ENCODE measurements around the gene WDPCP.

WDPCP gene

DNA sequence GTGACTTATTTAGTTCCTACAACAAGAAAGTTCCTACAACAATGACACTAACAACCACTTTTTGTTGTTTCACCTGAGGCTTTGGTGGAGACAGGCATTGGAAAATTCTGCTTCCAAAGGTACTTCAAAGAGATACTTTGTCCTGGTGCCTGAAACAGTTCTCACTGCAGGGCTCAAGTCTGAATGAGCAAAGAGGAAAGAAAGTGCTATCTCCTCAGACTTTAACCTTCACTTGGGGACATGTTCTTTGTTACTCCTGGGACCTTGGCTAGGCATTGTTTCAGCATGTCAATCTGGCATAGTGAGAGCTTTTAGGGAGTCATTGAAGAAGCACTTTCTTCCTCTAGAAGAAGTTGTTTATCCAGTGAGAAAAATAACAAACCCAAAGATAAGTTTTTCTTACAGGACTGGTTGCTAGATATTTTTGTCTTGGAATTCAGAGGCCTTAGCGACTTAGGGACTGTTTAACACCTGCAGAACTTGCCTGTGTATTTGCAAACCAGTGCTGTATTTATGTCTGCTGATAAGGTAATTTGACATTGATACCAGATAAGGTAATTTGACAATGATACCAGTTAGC is 12.7 kb upstream of the WDPCP start:
- Histone ChIP-seq H3K4me3 (ENCODE audit: severe bottlenecking) (no peak overlapping the region), H3K27me3 (ENCODE audit: insufficient read depth, poor library complexity, severe bottlenecking) (no peaks in the 10 kb centered on the region), H3K27ac (ENCODE audit: poor library complexity, severe bottlenecking) (no peak overlapping the region), H3K4me1 (ENCODE audit: insufficient read depth, poor library complexity, severe bottlenecking) (no peaks in the 10 kb centered on the region), H3K36me3 (ENCODE audit: low read depth) (peaks cover 97% of the 10 kb centered on the region), H3K9me3 (ENCODE audit: severe bottlenecking) (no peaks in the 10 kb centered on the region)
- DNase-seq (ENCODE audit: low spot score), result no peak
- TF ChIP-seq, protein P1, sequence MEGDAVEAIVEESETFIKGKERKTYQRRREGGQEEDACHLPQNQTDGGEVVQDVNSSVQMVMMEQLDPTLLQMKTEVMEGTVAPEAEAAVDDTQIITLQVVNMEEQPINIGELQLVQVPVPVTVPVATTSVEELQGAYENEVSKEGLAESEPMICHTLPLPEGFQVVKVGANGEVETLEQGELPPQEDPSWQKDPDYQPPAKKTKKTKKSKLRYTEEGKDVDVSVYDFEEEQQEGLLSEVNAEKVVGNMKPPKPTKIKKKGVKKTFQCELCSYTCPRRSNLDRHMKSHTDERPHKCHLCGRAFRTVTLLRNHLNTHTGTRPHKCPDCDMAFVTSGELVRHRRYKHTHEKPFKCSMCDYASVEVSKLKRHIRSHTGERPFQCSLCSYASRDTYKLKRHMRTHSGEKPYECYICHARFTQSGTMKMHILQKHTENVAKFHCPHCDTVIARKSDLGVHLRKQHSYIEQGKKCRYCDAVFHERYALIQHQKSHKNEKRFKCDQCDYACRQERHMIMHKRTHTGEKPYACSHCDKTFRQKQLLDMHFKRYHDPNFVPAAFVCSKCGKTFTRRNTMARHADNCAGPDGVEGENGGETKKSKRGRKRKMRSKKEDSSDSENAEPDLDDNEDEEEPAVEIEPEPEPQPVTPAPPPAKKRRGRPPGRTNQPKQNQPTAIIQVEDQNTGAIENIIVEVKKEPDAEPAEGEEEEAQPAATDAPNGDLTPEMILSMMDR (IDR thresholded peaks at IDR 0.05; ENCODE audit: poor library complexity, severe bottlenecking), result no peak
- no peak for ATAC-seq (ENCODE audit: low read depth)

DNA sequence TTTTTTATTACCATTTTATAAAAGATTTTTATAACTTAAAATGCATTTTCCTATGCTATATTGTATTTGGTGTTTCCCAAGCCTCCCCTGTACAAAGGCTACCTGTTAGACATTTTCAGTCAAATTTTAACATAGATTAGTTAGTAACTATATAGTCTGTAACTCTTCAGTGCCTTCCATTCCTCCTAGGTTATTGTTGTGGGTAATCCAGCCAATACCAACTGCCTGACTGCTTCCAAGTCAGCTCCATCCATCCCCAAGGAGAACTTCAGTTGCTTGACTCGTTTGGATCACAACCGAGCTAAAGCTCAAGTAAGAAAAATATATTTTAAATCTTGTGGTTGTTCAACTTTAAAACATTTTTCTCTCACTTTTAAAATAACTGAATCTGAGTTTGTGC is 10.7 kb upstream of the WDPCP start:
- Histone ChIP-seq H3K27ac (ENCODE audit: poor library complexity, severe bottlenecking) (no peak overlapping the region), H3K36me3 (ENCODE audit: low read depth) (peaks cover 97% of the 10 kb centered on the region), H3K4me1 (ENCODE audit: insufficient read depth, poor library complexity, severe bottlenecking) (no peaks in the 10 kb centered on the region), H3K9me3 (ENCODE audit: severe bottlenecking) (no peaks in the 10 kb centered on the region), H3K4me3 (ENCODE audit: severe bottlenecking) (no peak overlapping the region), H3K27me3 (ENCODE audit: insufficient read depth, poor library complexity, severe bottlenecking) (no peaks in the 10 kb centered on the region)
- DNase-seq (ENCODE audit: low spot score), result no peak
- ATAC-seq (ENCODE audit: low read depth), result no peak
- TF ChIP-seq, protein P1 (IDR thresholded peaks at IDR 0.05; ENCODE audit: poor library complexity, severe bottlenecking), result no peak

DNA sequence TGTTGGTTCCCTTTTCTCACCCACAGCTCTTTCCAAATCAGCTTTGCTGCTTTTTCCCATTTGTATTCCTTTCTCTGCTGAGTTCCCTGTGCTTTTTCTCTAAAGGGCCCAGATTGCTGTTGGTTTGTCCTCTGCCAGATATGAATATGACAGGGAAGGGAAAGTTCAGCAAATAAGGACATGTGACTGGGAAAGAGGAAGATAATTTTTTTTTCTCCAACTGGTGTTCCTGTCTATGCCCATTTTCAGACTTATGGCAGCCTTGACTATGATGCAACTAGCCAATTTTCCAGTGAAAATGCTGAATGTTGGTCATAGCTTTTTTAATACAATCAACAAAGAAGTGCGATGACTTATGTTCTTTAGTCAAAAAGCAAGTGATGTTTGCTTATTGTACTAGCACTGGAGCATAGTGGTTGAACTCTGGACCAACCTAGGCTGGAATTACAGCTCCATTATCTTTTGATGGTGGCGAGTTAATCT is 8.2 kb upstream of the WDPCP start:
- Histone ChIP-seq H3K4me1 (ENCODE audit: insufficient read depth, poor library complexity, severe bottlenecking) (no peaks in the 10 kb centered on the region), H3K9me3 (ENCODE audit: severe bottlenecking) (no peaks in the 10 kb centered on the region), H3K36me3 (ENCODE audit: low read depth) (peaks cover 97% of the 10 kb centered on the region), H3K27ac (ENCODE audit: poor library complexity, severe bottlenecking) (no peak overlapping the region), H3K27me3 (ENCODE audit: insufficient read depth, poor library complexity, severe bottlenecking) (no peaks in the 10 kb centered on the region), H3K4me3 (ENCODE audit: severe bottlenecking) (no peak overlapping the region)
- ATAC-seq (ENCODE audit: low read depth) (no peak), DNase-seq (ENCODE audit: low spot score) (no peak)
- TF ChIP-seq, protein P1 (IDR thresholded peaks at IDR 0.05; ENCODE audit: poor library complexity, severe bottlenecking), result no peak

DNA sequence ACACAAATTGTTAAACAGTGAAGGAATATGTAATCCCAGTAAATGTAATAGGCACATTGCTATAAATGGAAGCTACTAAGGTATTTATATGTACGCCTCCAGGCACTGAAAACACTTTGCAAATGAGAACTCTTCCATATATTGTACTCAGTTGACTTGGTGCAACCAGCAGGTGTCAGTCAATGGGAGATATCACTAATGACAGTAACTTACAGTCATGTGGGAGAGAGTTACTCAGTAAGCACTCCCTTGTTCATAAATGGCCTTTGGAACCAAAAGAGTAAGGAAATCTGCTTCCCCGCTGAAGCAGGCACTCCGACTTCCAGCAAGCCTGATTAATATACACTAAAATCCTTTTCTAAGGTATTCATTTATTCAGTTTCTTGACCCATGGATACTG is 6.4 kb upstream of the WDPCP start:
- no peaks in the 10 kb centered on the region for H3K9me3 ChIP-seq (ENCODE audit: severe bottlenecking)
- no peak overlapping the region for H3K27ac ChIP-seq (ENCODE audit: poor library complexity, severe bottlenecking)
- H3K36me3 ChIP-seq (ENCODE audit: low read depth), result peaks cover 93% of the 10 kb centered on the region
- TF ChIP-seq, protein P1 (IDR thresholded peaks at IDR 0.05; ENCODE audit: poor library complexity, severe bottlenecking), result no peak
- no peaks in the 10 kb centered on the region for H3K27me3 ChIP-seq (ENCODE audit: insufficient read depth, poor library complexity, severe bottlenecking)
- ATAC-seq (ENCODE audit: low read depth) (no peak), DNase-seq (ENCODE audit: low spot score) (no peak)
- H3K4me3 ChIP-seq (ENCODE audit: severe bottlenecking), result no peak overlapping the region
- peaks cover 4% of the 10 kb centered on the region for H3K4me1 ChIP-seq (ENCODE audit: insufficient read depth, poor library complexity, severe bottlenecking)

DNA sequence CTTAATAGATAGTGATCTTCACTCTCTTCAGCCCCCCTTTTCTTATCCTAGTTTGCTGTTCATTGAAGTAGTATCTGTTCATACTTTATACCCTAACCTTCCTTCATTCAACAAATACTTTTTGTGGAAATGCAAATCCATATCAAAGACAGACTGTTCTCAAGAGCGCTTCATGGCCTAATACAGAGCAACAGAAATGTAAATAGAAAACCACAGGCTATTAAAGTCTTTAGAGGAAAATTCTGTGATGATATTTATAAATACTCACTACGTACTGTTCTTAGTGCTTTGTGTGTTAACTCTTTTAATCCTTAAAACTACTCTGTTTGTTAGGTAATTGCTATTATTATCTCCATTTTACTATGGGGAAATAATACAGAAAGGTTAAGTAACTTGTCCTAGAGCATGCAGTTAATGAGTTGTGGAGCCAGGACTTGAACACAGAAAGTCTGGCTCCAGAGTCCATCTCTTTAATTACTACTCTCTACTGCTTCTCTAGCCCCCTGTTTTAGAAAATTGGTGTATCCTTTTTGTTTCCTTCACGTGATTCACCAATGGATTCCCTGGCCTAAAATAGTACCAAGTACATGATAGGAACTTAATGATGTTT is 3.4 kb upstream of the WDPCP start:
- H3K27ac ChIP-seq (ENCODE audit: poor library complexity, severe bottlenecking), result no peak overlapping the region
- peaks cover 8% of the 10 kb centered on the region for H3K4me1 ChIP-seq (ENCODE audit: insufficient read depth, poor library complexity, severe bottlenecking)
- H3K27me3 ChIP-seq (ENCODE audit: insufficient read depth, poor library complexity, severe bottlenecking), result no peaks in the 10 kb centered on the region
- DNase-seq (ENCODE audit: low spot score) (no peak), ATAC-seq (ENCODE audit: low read depth) (no peak)
- peaks cover 64% of the 10 kb centered on the region for H3K36me3 ChIP-seq (ENCODE audit: low read depth)
- no peak overlapping the region for H3K4me3 ChIP-seq (ENCODE audit: severe bottlenecking)
- TF ChIP-seq, protein P1 (IDR thresholded peaks at IDR 0.05; ENCODE audit: poor library complexity, severe bottlenecking), result no peak
- no peaks in the 10 kb centered on the region for H3K9me3 ChIP-seq (ENCODE audit: severe bottlenecking)

Data from RWPE2 (cell line).